Activated naive CD4-positive, alpha-beta T cell treated with anti-CD3 and anti-CD28 coated beads, Interleukin-2, amount 10 ng/mL, durations not matched to agents 7 days and 5 days (primary cell): ENCODE results near the gene SCN7A.
"Not testable (repeated sequence)": the region's sequence is repeated elsewhere in the genome, so short reads cannot be mapped to it uniquely, and the experiment has no call there.

Source experiments
- CTCF ChIA-PET: fragments of 350-600 bp; sonication (Branson Sonifier 250); formaldehyde crosslinking; loops from one replicate; lab custom pipeline; 2021; ENCODE audit warnings: antibody characterized with exemption; lab: Charles Lee
- DNase-seq: peaks from one replicate; pipeline ENCODE4 v3.0.0-alpha.2; 2020
- H3K27ac Mint-ChIP-seq: one replicate; pipeline ENCODE4 v1.8.0; 2021; ENCODE audit warnings: mild to moderate bottlenecking, moderate library complexity, mixed read lengths
- H3K27me3 Mint-ChIP-seq: one replicate; pipeline ENCODE4 v1.8.0; 2021; ENCODE audit warnings: mild to moderate bottlenecking, mixed read lengths
- H3K36me3 Mint-ChIP-seq: one replicate; pipeline ENCODE4 v1.8.0; 2021; ENCODE audit warnings: mixed read lengths
- H3K4me1 Mint-ChIP-seq: one replicate; pipeline ENCODE4 v1.8.0; 2021; ENCODE audit warnings: mixed read lengths
- H3K4me3 Mint-ChIP-seq: one replicate; pipeline ENCODE4 v1.8.0; 2021; ENCODE audit warnings: mild to moderate bottlenecking, moderate library complexity, mixed read lengths
- H3K9me3 Mint-ChIP-seq: one replicate; pipeline ENCODE4 v1.8.0; 2021; ENCODE audit warnings: mixed read lengths

SCN7A gene

GRCh38 chr2:166373105-166373504 lies 120.9 kb downstream of the SCN7A start:
- H3K4me1 Mint-ChIP-seq, result peaks cover 15% of the 10 kb centered on the region
- no peak overlapping the region for H3K4me3 Mint-ChIP-seq
- no peaks in the 10 kb centered on the region for H3K9me3 Mint-ChIP-seq
- H3K27me3 Mint-ChIP-seq, result peaks cover 21% of the 10 kb centered on the region
- H3K36me3 Mint-ChIP-seq, result no peaks in the 10 kb centered on the region
- CTCF ChIA-PET, result interaction anchor here (1.6 kb wide), 1 partner anchor 12 kb away, joined by 3 read pairs; no protein-coding TSS in a partner anchor
- H3K27ac Mint-ChIP-seq, result no peak overlapping the region
- DNase-seq, result no peak

- no peak overlapping the region for H3K4me3 Mint-ChIP-seq
- CTCF ChIA-PET, result interaction anchor here (1.6 kb wide), 1 partner anchor 11 kb away, joined by 3 read pairs; no protein-coding TSS in a partner anchor
Observed at GRCh38 chr2:166372046-166372445, 122.0 kb downstream of the SCN7A start.

GRCh38 chr2:166365803-166366420 lies 128.1 kb downstream of the SCN7A start:
- Mint-ChIP-seq H3K27ac (no peak overlapping the region), H3K4me3 (no peak overlapping the region), H3K27me3 (no peaks in the 10 kb centered on the region), H3K36me3 (no peaks in the 10 kb centered on the region), H3K9me3 (no peaks in the 10 kb centered on the region), H3K4me1 (no peaks in the 10 kb centered on the region)
- DNase-seq, result no peak
- CTCF ChIA-PET, result no interaction called here

More at GRCh38 chr2:166372046-166372445, 122.0 kb downstream of the SCN7A start:
- no peaks in the 10 kb centered on the region for H3K36me3 Mint-ChIP-seq
- peaks cover 15% of the 10 kb centered on the region for H3K4me1 Mint-ChIP-seq
- no peaks in the 10 kb centered on the region for H3K9me3 Mint-ChIP-seq
- DNase-seq, result no peak
- H3K27me3 Mint-ChIP-seq, result peaks cover 20% of the 10 kb centered on the region
- H3K27ac Mint-ChIP-seq, result no peak overlapping the region

GRCh38 chr2:166365239-166365638 lies 128.8 kb downstream of the SCN7A start:
- H3K27me3 Mint-ChIP-seq, result no peaks in the 10 kb centered on the region
- DNase-seq, result no peak
- CTCF ChIA-PET, result no interaction called here

GRCh38 chr2:166364476-166365161 lies 129.4 kb downstream of the SCN7A start:
- Mint-ChIP-seq H3K36me3 (no peaks in the 10 kb centered on the region), H3K9me3 (no peaks in the 10 kb centered on the region), H3K4me1 (no peaks in the 10 kb centered on the region), H3K27ac (no peak overlapping the region), H3K27me3 (no peaks in the 10 kb centered on the region), H3K4me3 (no peak overlapping the region)
- DNase-seq, result no peak
- CTCF ChIA-PET, result no interaction called here

More at GRCh38 chr2:166365239-166365638, 128.8 kb downstream of the SCN7A start:
- H3K27ac Mint-ChIP-seq, result no peak overlapping the region
- no peak overlapping the region for H3K4me3 Mint-ChIP-seq
- no peaks in the 10 kb centered on the region for H3K36me3 Mint-ChIP-seq
- H3K4me1 Mint-ChIP-seq, result no peaks in the 10 kb centered on the region
- no peaks in the 10 kb centered on the region for H3K9me3 Mint-ChIP-seq

- CTCF ChIA-PET, result interaction anchor here (0.6 to 1.9 kb wide), 4 partner anchors 11 to 24 kb away, joined by 3 to 5 read pairs (median 4); no protein-coding TSS in a partner anchor
- no peak for DNase-seq
- Mint-ChIP-seq H3K27ac (no peak overlapping the region), H3K27me3 (no peaks in the 10 kb centered on the region), H3K4me1 (no peaks in the 10 kb centered on the region), H3K36me3 (no peaks in the 10 kb centered on the region), H3K9me3 (no peaks in the 10 kb centered on the region), H3K4me3 (no peak overlapping the region)
Observed at GRCh38 chr2:166361351-166362153, 132.5 kb downstream of the SCN7A start.

GRCh38 chr2:166360906-166361305 lies 133.1 kb downstream of the SCN7A start:
- Mint-ChIP-seq H3K27ac (no peak overlapping the region), H3K27me3 (no peaks in the 10 kb centered on the region), H3K4me1 (no peaks in the 10 kb centered on the region), H3K36me3 (no peaks in the 10 kb centered on the region), H3K4me3 (no peak overlapping the region), H3K9me3 (no peaks in the 10 kb centered on the region)
- CTCF ChIA-PET, result interaction anchor here (0.6 to 1.9 kb wide), 4 partner anchors 12 to 25 kb away, joined by 3 to 5 read pairs (median 4); no protein-coding TSS in a partner anchor
- no peak for DNase-seq

GRCh38 chr2:166360426-166360825 lies 133.6 kb downstream of the SCN7A start:
- no peaks in the 10 kb centered on the region for H3K9me3 Mint-ChIP-seq
- DNase-seq, result no peak
- no peak overlapping the region for H3K4me3 Mint-ChIP-seq
- no peak overlapping the region for H3K27ac Mint-ChIP-seq
- no peaks in the 10 kb centered on the region for H3K27me3 Mint-ChIP-seq
- CTCF ChIA-PET, result interaction anchor here (1.2 to 1.9 kb wide), 4 partner anchors 12 to 157 kb away, joined by 3 to 5 read pairs (median 4); no protein-coding TSS in a partner anchor
- H3K36me3 Mint-ChIP-seq, result no peaks in the 10 kb centered on the region
- no peaks in the 10 kb centered on the region for H3K4me1 Mint-ChIP-seq

- H3K9me3 Mint-ChIP-seq, CTCF ChIA-PET, H3K36me3 Mint-ChIP-seq, H3K4me3 Mint-ChIP-seq, H3K27me3 Mint-ChIP-seq, H3K27ac Mint-ChIP-seq, DNase-seq, H3K4me1 Mint-ChIP-seq: not testable (repeated sequence)
Observed at GRCh38 chr2:166357950-166358321, 136.1 kb downstream of the SCN7A start.

- Mint-ChIP-seq H3K4me3 (no peak overlapping the region), H3K4me1 (no peaks in the 10 kb centered on the region), H3K27ac (no peak overlapping the region), H3K9me3 (no peaks in the 10 kb centered on the region), H3K27me3 (no peaks in the 10 kb centered on the region), H3K36me3 (no peaks in the 10 kb centered on the region)
- CTCF ChIA-PET, result no interaction called here
- DNase-seq, result no peak
Observed at GRCh38 chr2:166357068-166357949, 136.7 kb downstream of the SCN7A start.
